RWPE2 (cell line): ENCODE data around the gene SLFN12.

Experiments
- ATAC-seq: fragments of 200-7000 bp; cut with Tn5 transposase; 3 replicates; pipeline ENCODE4 v1.9.1; 2021; ENCODE audit warnings: low read depth
- DNase-seq: peaks from one replicate; pipeline ENCODE4 v3.0.0-alpha.2; 2020; ENCODE audit warnings: low spot score
- H3K27ac ChIP-seq: fragments of 450-650 bp; 2 replicates; pipeline ENCODE4 v1.5.1; 2017; ENCODE audit warnings: mild to moderate bottlenecking; ENCODE audit not compliant: poor library complexity, severe bottlenecking
- H3K27me3 ChIP-seq: fragments of 250-450 bp; sonication (Bioruptor Pico); 2 replicates; pipeline ENCODE4 v1.5.1; 2021; ENCODE audit warnings: mild to moderate bottlenecking, moderate library complexity; ENCODE audit not compliant: insufficient read depth, poor library complexity, severe bottlenecking
- H3K36me3 ChIP-seq: fragments of 250-450 bp; sonication (Bioruptor Pico); 2 replicates; pipeline ENCODE4 v1.5.1; 2020; ENCODE audit warnings: low read depth, mild to moderate bottlenecking, moderate library complexity
- H3K4me1 ChIP-seq: fragments of 250-450 bp; sonication (Bioruptor Pico); 2 replicates; pipeline ENCODE4 v1.5.1; 2021; ENCODE audit warnings: mild to moderate bottlenecking, moderate library complexity; ENCODE audit not compliant: insufficient read depth, poor library complexity, severe bottlenecking
- H3K4me3 ChIP-seq: fragments of 250-450 bp; sonication (Bioruptor Pico); 2 replicates; pipeline ENCODE4 v1.5.1; 2021; ENCODE audit warnings: mild to moderate bottlenecking, moderate library complexity; ENCODE audit not compliant: severe bottlenecking
- H3K9me3 ChIP-seq: fragments of 250-450 bp; sonication (Bioruptor Pico); 2 replicates; pipeline ENCODE4 v1.5.1; 2021; ENCODE audit warnings: mild to moderate bottlenecking, moderate library complexity; ENCODE audit not compliant: severe bottlenecking
- TF ChIP-seq, protein P1 (sequence below): fragments of 450-650 bp; IDR thresholded peaks from one replicate; pipeline ENCODE4 v1.5.1; 2017; ENCODE audit warnings: mild to moderate bottlenecking, moderate library complexity; ENCODE audit not compliant: poor library complexity, severe bottlenecking

Gene SLFN12

DNA sequence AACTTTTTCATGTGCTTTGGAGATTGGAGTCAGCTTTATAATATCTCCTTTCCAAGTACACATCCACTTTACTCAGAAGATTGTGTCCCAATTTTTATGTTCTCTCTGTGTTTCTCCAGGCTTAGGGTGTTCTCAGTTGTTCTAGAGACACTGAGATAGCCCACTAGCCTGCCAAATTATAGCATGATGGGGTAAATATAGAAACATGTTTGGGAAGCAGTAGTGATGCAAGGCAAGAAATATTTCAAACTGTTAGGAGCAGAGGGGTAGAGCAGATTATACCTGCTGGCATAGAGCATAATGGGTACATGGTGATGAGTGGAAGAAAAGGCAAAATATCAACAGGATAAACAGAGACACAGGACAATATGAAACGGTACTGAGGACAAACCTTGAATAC is 71.3 kb downstream of the SLFN12 start:
- peaks cover 23% of the 10 kb centered on the region for H3K27me3 ChIP-seq
- ATAC-seq = no peak
- H3K36me3 ChIP-seq = no peaks in the 10 kb centered on the region
- no peaks in the 10 kb centered on the region for H3K4me1 ChIP-seq
- no peak for DNase-seq
- TF ChIP-seq, protein P1, sequence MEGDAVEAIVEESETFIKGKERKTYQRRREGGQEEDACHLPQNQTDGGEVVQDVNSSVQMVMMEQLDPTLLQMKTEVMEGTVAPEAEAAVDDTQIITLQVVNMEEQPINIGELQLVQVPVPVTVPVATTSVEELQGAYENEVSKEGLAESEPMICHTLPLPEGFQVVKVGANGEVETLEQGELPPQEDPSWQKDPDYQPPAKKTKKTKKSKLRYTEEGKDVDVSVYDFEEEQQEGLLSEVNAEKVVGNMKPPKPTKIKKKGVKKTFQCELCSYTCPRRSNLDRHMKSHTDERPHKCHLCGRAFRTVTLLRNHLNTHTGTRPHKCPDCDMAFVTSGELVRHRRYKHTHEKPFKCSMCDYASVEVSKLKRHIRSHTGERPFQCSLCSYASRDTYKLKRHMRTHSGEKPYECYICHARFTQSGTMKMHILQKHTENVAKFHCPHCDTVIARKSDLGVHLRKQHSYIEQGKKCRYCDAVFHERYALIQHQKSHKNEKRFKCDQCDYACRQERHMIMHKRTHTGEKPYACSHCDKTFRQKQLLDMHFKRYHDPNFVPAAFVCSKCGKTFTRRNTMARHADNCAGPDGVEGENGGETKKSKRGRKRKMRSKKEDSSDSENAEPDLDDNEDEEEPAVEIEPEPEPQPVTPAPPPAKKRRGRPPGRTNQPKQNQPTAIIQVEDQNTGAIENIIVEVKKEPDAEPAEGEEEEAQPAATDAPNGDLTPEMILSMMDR = no peak
- no peak overlapping the region for H3K27ac ChIP-seq
- no peaks in the 10 kb centered on the region for H3K9me3 ChIP-seq
- no peak overlapping the region for H3K4me3 ChIP-seq
